PFSK-1 (cell line): ENCODE measurements around the gene JAM3.

Experiments used
- REST ChIP-seq, 2 experiments: IDR thresholded peaks; 2 replicates each; pipeline versions ENCODE4 v1.6.1 to v1.8.0; 2011 to 2012; ENCODE audit warnings: low read depth in 2 of 2, low read length in 2 of 2, control low read depth in 1 of 2, inconsistent platforms in 1 of 2, mild to moderate bottlenecking in 1 of 2, moderate library complexity in 1 of 2; ENCODE audit not compliant: insufficient read depth in 1 of 2
- SIN3A ChIP-seq: IDR thresholded peaks from 2 replicates; pipeline ENCODE4 v1.6.1; 2012; ENCODE audit warnings: mild to moderate bottlenecking, low read length, moderate library complexity, borderline replicate concordance; ENCODE audit not compliant: insufficient read depth

- TF ChIP-seq REST (IDR thresholded peaks at IDR 0.05; ENCODE audit: insufficient read depth in 1 of 2, low read depth in 2 of 2, low read length in 2 of 2), result no peak
- TF ChIP-seq SIN3A, result no peak
Observed at GRCh38 chr11:134154441-134154840, 85.6 kb downstream of the JAM3 start.
